Stimulated activated CD4-positive, alpha-beta T cell treated with anti-CD3 and anti-CD28 coated beads, Interleukin-2, amount 100 ng/mL, for 24 hours (primary cell): ENCODE data around the gene ECHDC1.
"Not testable (repeated sequence)": the region's sequence is repeated elsewhere in the genome, so short reads cannot be mapped to it uniquely, and the experiment has no call there.

Source experiments
- DNase-seq, 2 donors: peaks; one replicate each; pipeline ENCODE4 v3.0.0-alpha.2; 2020

The ECHDC1 gene, protein sequence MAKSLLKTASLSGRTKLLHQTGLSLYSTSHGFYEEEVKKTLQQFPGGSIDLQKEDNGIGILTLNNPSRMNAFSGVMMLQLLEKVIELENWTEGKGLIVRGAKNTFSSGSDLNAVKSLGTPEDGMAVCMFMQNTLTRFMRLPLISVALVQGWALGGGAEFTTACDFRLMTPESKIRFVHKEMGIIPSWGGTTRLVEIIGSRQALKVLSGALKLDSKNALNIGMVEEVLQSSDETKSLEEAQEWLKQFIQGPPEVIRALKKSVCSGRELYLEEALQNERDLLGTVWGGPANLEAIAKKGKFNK

DNA sequence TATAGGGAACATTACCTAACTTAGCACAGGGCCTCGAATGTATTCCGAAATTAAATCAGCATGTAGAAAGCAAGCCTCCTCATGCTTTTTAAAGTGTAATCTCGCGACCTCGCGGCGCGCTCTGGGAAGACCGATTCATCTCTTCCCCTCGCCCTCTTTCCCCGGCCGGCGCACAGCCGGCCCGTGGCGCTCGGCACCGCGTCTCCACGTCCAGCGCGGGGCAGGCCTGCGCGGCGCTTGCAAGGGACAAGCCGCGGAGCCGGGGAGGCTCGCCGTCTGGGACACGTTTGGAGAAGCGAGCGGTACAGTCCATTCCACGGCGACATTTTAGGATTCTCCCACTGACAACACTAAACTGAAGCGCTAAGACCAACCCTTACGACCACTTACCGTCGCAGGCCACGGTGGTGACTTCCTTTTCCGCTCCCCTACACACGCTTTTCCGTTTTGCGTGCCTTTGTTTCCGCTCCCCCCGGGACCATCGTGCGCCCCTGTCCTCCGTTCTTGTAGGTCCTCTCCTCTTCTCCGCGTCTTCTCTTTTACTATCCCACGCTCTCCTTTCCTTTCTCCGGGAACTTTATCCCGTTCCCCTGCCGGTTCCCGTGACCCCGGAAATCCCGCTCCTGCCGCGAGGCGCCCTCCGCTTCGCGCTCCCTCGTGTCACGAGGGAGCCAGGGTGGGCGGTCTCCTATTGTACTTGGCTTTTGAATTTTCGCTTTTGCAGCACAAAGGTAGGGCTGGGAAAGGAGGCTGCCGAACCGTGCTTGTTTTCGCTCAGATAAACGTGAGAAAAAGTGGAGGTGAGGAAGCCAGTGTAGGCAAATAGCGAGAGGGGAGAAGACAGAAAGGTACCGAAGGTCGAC is at the start of gene ECHDC1:
ECHDC1 (minus strand) TSS at position 664 of the 863 bp plus-strand sequence. CDS start 12,581 bp downstream, outside the sequence.
- peak; percentile 78 for DNase-seq

DNA sequence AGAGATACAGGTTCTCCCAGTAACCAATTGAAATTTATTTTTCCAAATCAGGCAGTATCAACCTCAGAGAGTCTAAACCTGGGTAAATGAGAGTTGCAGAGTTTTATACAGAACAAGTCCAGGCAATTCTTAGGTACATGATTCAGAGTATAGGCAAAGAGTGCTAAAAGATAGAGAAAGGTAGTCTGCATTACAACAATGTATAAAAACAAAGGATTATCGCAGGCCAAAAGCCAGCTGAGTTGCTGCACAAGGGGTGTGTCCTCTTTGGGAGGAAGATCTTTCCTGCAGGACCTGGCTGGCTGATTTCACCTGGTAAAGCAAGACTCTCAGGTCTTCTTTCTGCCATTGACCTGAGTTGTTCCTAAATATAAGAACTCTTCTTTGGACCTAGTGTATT is 48.9 kb upstream of the ECHDC1 start:
- DNase-seq = no peak

DNA sequence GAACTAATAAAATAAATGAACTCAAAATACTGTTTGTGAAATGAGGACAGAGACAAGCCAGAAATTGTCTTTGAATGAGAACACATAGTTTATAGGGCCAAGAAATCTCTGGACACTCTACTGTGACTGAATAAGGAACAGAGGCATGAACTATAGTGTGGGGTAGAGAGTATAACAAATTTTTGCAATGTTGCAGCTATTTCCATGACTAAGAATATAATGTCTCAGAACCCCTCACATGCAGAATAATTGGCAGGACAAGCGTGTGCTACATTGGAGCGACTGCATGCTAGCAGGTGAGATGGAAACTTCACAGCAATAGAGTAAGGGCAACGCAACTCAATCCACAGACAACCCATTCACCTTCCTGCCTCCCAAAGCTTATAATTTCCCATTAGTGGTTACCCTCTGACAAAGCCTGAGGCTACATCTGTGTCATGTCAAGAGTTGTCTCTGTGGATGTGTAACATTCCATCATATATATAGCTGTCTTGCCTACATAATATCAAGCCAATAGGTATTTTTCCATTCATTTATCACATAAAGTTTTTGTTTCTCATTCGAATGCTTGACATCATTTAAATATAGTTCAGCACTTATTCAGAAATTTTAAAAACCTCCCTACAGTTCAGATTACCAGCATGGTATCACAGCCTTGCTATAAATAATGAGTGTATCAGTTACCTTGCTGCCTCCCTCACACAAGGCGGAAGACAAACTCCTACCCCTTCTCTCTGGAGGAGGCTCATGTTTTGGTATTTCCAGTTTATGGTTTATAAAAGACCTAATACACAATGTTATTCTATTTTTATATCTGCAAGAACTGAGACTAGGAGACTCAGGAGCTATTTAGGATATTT is 47.9 kb upstream of the ECHDC1 start:
- no peak for DNase-seq

DNA sequence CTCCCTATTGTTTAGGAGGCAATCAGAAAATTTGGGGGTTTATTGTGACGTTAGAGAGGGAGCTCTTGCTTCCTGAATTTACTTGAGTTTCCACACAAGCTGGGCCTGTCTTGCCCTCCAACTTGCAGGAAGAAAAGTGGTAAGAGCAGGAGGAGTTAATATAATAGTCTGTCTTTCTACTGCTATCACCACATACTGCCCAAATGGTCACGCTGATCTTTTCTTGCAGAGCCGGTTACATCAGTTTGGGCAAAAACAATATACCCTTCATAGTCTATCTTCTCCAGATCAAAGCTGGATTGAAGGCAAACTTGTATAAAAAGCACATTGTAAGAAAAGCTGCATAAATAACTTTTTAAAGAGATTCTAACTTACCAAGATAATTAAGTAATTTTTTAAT is 46.3 kb upstream of the ECHDC1 start:
- DNase-seq = no peak

DNA sequence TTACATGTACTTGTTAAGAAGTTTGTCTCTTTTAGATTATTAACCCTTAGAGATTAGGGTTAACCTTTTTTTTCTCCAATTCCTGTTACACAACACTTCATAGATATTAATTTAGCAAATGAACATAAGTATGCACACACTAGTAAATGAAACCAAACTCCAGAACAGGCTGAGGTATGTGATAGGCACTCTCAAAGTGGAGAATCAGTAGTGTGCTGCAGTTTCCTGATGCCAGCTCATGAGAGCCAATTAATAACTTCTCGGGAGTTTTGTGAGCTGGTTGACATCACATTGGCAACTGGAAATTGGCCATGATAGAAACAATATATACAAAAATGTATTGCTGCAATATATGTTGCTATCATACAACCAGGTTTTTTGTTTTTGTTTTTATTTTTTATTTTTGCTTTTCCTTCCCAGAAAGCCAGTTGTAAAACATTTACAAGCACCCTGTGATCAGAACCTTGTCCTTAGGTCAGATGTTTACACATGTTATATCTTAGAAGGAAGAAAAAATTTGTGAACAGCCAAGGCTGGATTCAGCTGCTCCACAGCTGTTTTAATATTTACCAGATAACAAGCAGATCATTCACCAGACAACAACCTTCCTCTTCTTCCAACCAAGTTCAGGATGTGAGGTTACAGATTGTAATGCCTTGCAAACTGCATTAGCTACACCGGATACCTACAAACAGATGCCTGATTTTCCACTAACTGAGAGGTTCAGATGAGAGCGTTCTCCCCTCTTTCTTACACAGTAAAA is 42.4 kb upstream of the ECHDC1 start:
- no peak for DNase-seq

DNA sequence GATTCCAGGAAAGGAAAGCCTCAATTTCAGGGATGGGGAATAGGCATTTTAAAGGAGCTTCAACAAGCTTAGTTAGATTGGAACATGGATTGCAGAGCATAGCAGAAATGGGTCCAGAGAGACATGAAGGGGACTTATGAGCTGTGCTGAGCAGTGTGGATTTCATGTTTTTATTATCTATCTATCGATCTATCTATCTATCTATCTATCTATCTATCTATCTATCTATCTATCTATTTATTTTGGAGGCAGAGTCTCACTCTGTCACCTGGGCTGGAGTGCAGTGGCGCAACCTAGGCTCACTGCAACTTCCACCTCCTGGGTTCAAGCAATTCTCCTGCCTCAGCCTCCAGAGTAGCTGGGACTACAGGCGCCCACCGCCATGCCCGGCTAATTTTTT is 41.4 kb upstream of the ECHDC1 start:
- DNase-seq = not testable (repeated sequence)

DNA sequence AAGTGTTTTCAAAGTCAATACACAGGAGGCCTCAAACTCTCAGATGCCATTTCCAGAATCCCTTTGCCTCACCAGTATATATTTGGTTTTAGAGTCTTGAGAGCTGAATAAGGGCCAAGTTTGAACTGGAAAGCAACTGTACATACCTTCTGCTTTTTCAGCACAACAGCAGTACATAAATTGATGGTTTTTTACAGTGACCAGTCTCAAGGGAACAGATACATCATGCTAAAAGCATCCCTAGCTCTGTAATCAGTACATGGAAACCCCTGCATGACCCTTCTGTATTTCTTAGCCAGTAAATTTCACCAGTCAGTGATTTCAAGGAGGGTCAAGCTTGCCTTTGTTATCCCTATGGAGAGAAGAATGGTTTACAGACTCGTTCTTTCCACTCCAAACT is 40.6 kb upstream of the ECHDC1 start:
- DNase-seq = no peak

DNA sequence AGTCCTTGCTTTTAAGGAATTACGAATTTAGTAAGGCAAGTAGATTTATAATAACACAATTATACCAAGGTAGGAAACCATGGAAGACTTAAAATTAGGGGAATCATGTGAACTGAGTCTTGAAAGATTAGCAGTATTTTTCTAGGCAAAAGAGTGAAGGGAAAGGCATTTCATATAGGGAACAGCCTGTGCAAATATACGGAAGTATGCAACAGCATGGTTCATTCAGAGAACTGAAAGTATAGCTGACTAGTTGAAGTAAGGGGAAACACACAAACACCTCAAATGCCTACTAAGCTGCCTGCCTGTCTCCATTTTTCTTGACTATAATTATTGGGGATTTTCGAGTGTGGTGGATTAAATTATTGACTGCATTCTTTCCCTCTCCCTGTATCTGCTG is 39.0 kb upstream of the ECHDC1 start:
- no peak for DNase-seq

DNA sequence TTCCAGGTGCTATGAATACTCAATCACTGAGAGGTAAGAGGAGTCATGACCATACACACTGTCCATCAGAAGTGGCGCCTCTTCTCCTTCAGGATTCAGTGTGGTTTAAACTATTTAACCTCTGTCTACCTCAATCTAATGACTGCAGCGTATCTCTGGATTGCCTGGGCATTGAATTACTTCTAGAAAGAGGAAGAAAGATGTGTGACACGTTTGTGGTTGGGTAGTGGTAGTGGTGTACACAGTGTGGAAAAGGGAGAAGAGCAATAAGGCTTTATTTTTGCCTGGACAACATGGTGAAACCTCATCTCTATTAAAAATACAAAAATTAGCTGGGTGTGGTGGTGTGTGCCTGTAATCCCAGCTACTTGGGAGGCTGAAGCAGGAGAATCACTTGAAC is 38.0 kb upstream of the ECHDC1 start:
- no peak for DNase-seq

DNA sequence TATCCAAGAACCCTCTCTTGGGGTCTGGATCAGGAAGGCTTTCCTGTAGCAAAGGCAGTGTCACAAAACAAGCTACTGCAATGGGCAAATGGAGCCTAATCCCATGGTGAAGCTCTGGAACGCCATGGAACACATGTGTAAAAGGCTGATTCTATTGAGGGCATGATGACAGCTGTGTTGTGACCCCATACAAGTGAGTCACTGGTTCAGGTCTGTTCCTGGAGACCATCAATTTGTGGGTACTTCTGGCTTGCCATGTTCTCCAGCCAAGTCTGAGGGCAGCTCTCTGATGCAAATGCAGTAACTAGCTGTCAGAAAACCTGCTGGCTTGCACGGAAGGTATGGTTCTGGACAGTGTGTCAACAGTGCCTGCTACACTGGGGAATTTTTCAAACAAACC is 33.3 kb upstream of the ECHDC1 start:
- no peak for DNase-seq

DNA sequence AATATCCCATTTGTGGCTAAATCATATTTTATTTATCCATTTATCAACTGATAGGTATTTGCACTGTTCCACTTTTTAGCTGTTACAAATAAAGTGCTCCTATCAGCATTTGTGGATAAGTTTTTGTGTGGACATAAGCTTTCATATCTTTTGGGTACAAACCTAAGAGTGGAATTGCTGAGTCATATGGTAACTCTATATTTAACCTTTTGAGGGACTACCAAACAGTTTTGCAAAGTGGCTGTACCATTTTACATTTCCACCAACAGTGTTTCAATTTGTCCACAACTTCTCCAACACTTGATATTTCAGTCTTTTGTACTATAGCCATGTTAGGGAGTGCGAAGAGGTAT is 23.6 kb upstream of the ECHDC1 start:
- no peak for DNase-seq

DNA sequence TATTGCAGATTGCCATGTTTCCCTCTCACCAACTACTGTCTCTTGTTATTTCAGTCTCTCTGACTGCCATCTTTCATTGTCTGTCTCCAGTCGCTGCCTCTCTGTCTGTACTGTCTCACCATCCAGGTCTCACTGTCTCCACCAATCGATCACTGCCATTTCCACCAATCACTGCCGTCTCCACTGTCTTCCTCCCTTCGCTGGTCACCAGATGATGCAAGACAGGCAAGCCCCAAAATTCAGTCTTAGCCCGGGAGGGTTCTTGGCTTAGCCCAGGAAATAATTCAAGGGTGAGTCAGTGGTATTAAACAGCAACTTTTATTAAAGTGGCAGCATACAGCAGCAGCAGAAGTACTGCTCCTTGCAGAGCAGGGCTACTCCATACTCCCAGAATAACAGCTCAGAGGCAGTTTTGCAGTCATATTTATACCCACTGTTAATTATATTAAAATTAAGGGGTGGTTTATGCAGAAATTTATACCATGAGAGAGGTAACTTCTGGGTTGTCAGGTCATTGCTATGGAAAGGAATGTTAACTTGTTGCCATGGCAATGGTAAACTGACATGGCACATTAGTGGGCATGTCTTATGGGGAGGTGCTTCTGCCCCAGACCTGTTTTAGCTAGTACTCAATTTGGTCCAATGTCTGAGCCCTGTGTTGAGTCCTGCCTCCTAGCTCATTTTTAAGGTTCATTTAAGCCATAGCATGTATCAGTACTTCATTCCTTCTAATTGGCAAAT is 23.0 kb upstream of the ECHDC1 start:
- no peak for DNase-seq

DNA sequence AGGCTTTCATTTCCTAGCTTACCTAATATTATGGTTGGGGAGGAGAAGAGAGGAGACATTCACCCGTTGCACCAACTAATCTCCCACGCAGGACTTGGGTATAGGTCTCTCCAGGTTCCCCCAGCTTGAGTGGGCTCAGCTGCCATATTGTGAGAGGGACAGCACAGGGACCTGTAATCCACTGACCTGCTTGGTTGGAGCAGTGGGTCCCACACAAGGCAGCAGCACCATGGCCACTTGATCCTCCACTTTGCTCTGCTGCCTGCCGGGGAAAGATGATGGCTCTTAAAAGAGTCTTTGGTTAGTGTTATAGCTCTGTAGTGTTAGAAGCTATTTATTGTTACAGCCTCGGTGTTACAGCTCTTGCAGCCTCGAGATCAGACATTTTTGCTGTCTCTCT is 22.5 kb upstream of the ECHDC1 start:
- DNase-seq = no peak

DNA sequence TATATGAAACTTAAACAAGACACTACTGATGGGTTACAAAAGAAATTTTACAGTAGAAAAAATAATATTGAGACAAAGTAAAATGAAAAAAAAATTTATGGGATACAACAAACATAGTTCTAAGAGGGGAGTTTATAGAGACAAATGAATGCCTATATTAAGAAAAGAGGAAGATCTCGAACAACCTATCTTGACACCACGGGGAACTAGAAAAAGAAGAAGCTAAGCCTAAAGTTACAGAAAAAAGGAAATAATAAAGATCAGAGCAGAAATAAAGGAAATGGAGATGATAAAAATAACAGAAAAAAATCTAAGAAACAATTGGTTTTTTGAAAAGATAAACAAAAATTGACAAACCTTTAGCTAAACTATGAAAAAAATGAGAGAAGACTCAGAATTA is 9.1 kb upstream of the ECHDC1 start:
- DNase-seq = no peak

DNA sequence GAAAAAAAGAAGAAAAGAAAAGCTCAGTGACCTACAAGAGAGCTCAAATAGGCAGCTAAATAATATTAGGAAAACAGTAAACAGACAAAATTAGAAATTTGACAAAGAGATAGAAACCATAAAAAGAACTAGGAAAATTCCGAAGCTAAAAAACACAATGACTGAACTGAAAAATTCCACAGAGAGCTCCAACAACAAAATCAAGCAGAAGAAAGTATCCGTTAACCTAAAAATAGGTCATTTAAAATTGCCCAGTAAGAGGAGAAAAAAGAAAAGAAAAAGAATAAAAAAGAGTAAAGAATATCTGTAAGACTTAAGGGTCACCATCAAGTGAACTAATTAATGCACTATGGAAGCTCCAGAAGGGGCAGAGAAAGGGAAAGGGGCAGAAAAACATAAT is 6.6 kb upstream of the ECHDC1 start:
- no peak for DNase-seq

DNA sequence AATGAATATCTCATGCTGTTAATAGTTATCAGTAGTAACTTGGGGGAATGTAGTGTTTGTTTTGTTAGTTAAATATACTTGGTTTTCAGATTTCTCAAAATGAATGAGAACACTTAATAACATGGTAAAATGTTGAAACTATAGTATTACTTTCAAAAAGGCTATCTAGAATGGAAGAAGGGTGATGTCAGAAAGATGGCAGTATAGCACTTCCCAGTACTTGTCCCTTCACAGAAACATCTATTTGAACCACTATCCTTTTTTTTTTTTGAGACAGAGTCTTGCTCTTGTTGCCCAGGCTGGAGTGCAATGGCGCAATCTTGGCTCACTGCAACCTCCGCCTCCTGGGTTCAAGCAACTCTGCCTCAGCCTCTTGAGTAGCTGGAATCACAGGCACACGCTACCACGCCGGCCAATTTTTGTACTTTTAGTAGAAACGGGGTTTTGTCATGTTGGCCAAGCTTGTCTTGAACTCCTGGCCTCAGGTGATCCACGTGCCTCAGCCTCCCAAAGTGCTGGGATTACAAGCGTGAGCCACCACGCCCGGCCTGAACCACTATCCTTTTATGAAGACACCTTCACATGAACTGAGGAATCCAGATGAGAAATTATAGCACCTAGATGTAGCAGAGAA is 4.7 kb upstream of the ECHDC1 start:
- DNase-seq = no peak

DNA sequence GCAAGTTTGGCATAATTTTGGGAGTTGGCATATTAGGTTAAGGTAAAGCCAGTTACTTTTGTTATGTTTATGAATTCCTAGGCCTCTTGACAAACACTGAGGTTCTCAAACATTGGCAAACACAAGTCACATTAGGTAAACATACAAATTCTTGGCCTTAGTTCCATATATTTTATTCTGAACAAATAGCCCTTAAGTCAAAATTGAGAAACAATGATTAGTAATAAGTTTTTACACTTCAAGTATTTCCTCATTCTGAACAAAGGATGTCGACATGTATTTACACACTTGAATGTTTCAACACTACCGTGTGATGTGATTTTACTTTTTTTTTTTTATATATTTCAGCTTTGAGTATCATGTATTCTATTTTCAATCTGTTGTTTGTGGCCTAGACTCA is 3.8 kb upstream of the ECHDC1 start:
- DNase-seq = no peak

DNA sequence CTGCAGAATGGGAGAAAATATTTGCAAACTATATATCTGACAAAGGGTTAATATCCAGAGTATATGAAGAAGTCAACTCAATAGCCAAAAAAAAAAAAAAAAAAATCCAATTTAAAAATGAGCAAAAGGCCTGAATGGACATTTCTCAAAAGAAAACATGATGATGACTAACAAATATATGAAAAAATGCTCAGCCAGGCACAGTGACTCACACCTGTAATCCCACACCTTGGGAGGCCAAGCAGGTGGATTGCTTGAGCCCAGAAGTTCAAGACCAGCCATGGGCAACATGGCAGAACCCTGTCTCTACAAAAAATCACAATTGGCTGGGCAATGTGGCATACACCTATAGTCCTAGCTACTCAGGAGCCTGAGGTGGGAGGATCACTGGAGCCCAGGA is 2.1 kb upstream of the ECHDC1 start:
- DNase-seq = no peak

DNA sequence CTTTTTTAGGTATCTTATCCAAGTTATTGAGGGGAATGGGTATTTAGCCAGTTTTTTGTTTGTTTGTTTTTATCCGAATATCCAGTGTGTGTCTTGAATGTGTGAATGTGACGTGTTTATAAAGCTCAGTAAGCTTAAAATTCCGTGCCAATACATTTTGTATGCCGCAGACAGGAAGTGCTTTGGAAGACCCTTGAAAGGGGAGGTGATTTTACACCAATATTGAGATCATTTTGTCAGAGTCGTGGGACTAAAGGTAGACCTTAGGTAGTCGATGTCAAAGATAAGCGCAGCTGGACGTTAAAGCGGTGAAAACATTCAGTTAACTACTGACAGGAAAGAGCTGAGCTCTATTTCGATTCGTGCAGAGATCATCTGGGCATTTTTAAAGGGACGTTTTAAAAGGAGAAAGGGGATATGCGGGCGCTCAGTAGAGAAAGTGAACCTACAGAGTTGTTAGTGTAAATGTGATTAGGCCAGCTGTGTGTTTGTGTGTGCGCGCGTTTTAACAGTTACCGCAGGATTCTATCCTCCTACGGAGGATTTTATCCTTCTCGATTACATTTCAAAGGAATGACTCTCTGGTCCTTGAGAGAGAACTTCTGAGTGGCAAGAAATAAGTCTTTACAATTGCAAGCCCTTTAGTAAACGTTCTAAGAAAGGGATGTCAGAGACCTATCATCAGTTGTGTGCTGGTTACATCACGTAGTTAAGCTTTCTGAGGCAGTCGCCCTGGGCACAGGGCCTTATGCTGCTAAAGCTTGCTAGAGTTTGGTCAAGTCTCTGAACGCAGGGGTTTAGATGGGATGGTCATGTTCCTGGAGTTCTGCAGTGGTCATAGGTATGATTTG is 625 bp upstream of the ECHDC1 start:
- no peak for DNase-seq

DNA sequence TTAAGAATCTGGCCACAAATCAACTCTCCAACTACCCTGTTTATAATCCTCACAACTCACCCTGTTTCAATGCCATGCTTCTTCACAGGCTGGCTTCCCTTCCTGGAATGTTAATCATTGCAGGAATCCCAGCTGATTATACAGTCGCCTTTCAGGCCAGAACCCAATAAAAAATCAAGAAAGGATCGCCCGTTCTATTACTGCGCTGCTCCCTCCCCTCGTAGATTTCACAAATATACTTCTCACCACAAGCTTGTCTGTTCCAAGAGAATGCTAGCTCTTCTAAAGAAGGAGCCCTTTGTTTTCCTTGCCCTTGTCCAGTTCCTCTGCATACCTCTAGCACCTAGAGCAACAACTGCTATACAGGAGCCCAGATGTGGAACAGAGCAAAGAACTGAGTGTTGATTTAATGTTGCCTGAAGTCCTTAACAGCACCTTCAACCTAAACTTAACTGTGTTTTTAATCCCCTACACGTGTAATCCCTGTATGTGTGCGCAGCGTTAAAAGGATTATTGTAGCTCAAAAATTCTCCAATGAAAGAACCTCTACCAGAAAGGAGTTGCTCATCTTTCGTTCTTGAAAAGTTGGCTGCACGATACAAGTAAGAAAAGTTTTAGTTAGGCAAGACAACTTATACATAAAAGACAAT is 988 bp downstream of the ECHDC1 start:
- no peak for DNase-seq
